Activated T-cell treated with anti-CD3 and anti-CD28 coated beads for 48 hours (primary cell): ENCODE data around the gene CSNK2A1.
"Not testable (repeated sequence)": the region's sequence is repeated elsewhere in the genome, so short reads cannot be mapped to it uniquely, and the experiment has no call there.

Experiments used
- DNase-seq: peaks from one replicate; pipeline ENCODE4 v3.0.0-alpha.2; 2020; ENCODE audit warnings: low read depth

Gene CSNK2A1

DNA sequence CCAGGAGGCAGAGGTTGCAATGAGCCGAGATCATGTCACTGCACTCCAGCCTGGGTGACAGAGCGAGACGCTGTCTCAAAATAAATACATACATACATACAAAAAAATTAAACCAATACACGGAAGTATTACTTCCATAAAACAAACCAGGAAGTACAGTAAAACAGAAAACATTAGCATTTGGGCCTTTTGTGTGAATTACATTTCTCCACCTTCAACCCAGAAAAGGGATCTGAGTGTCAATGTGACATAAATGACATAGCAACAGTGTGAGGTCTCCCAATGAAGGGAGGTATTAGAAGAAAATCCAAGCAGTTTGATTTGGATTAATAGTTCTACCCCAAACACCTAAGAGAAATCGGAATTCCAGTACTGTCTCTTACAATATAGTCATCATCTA is 10.1 kb downstream of the CSNK2A1 start:
- DNase-seq: no peak

DNA sequence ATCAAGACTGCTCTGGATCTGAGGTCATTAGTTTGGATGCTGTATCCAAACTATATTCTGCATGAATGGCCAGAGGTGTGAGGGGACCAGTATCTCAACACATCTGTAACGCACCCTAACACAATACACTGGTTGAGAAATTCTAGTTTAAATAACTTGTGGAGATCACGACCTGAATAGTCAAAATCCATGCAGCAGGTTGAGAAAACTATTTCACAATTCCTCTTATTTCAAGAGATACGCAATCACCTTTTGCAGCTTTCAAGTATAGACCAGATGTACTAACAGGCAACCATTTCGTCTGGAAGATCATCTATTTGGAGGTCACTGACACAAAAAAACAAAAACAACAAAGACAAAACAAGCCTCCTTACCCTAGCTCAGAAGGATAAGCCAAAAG is 11.1 kb downstream of the CSNK2A1 start:
- no peak for DNase-seq

DNA sequence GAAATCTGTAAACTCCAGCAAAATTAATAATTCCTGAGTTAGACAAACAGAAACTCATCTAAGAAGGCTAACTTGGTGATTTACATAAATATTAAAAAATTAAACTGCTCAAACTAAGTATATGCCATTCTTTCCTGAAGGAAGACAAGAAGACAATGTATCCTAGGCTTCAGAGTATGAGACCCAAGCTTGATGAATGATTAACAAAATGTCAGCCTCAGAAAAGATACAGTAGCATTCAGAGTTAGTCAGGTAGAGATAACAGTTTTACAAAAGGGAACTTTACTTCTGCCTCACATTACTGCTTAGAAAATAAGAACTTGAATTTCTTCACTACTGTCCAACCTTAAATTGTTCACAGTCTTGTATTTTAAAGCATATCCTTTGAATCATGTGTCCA is 12.0 kb downstream of the CSNK2A1 start:
- no peak for DNase-seq

DNA sequence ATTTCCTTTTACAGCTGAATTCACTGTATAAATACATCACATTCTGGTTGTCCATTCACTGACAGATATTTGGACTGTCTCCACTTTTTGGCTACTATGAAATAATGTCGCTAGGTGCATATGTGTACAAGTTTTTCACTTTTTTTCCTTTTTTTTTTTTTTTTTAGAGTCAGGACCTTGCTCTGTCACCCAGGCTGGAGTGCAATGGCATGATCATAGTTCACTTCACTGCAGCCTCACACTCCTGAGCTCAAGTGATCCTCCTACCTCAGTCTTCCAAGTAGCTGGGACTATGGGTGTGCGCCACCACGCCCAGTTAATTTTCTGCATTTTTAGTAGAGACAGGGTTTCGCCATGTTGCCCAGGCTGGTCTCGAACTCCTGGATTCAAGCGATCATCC is 13.3 kb downstream of the CSNK2A1 start:
- DNase-seq: no peak

DNA sequence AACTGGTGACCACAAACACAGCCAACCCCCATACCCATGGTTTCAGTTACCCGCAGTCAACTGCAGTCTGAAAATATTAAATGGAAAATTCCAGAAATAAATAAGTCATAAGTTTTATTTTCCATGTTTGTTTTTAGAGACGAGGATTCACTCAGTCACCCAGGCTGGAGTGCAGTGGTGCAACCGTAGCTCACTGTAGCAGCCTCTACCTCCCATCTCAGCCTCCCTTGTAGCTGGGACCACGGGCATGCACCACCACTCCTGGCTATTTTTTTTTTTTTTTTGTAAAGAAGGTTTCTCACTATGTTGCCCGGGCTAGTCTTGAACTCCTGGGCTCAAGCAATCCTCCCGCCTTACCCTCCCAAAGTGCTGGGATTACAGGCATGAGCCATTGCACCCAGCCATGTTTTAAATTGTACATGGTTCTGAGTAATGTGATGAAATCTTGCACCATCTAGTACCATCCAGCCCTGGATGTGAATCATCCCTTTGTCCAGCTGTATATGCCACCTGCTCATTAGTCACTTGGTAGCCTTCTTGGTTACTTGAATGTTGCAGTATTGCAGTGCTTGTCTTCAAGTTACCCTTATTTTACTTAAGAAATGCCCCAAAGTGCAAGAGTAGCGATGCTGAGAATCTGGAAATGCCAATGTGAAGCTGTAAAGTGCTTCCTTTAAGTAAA is 14.5 kb downstream of the CSNK2A1 start:
- no peak for DNase-seq

DNA sequence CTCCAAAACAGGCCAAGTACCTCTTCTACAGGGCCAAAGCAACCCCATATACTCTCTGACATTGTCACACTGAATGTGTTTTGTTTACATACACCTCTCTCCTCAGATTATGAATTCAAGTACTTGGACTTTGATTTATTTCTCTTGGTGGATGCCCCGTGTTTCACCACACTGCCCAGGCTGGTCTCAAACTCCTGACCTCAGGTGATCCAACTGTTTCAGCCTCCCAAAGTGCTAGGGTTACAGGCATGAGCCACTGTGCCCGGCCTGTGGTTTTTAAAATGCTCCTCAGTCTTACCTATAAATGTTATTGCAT is 16.1 kb downstream of the CSNK2A1 start:
- no peak for DNase-seq

DNA sequence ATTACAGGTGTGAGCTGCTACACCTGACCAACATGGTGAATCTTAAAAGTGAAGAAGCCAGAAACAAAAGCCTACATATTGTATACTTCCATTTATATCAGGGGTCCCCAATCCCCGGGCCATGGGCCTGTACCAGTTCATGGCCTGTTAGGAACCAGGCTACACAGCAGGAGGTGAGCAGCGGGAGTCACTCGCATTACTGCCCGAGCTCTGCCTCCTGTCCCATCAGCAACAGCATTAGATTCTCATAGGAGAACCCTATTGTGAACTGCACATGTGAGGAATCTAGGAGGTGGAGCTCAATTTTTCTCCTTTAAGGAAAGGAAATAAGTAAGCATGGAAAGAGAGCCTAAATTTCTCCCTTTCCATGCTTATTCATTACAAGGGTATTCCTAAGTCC is 21.7 kb downstream of the CSNK2A1 start:
- no peak for DNase-seq

DNA sequence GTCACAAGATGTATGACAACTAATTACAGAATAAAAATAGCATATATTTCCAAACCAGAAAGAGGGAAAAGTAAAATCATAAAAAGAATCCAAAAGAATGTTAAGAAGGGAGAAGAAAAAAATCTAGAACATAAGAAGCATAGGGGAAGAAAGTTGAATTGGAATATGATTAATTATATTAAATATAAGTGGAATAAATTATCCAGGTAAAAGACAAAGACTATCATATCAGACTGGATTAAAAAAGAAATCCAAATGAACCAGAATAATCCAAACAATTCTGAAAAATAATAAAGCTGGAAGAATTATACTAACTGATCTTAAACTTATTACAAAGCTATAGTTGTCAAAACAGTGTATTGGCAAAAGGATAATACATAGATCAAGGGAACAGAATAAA is 23.6 kb downstream of the CSNK2A1 start:
- no peak for DNase-seq

DNA sequence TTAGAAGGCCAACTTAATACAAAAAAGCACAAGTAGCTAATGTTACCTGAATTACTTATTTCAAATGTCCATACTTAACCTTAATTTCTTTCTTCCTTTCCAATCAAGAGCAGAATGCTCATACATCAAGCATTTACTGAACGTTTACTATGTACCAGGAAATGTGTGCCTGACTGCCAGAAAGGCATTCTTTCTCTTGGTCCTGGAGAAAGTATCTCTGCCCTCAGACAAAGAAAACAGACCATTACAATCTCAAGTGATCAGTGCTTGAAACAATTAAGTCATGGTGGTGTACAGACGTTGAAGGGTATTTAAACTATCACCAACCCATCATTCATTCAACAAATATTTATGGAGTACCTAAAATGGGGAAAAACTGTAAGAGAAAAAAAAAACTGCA is 26.4 kb downstream of the CSNK2A1 start:
- no peak for DNase-seq

DNA sequence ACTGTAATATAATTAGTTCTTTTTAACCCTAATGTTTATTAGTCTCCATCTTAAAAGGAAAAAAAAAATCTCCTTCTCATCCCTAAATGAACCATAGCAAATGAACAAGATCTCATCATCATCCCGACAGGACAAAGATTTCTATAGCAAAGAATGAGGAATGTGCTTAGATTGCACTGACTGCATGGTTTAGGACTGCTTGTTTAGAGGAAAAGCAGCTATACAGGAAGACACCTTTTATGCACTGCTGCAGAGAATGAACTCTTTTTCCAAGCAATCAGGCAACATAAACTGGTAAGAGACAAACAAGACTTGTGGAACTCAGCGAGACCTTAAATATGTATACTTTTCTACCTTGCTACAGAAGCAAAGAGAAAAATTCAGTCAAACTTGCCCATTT is 26.8 kb downstream of the CSNK2A1 start:
- no peak for DNase-seq

DNA sequence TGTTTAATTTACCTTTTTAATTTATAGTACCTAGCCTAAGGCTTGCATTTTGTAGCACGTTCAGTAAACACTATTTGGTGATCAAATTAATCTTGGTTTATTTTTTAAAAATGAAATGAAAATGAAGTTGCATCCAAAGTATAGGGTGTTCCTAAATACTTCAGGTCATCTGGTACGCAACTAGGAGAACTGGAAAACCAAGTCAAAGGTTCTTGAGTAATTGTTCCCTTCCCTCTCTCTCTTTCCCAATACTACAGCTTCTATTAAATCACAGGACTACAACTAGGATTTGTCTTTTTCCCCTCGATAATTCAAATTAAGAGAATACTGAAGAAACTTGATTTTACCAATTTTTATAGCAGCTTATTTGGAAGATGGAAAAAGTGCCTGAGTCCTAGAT is 27.9 kb downstream of the CSNK2A1 start:
- no peak for DNase-seq

DNA sequence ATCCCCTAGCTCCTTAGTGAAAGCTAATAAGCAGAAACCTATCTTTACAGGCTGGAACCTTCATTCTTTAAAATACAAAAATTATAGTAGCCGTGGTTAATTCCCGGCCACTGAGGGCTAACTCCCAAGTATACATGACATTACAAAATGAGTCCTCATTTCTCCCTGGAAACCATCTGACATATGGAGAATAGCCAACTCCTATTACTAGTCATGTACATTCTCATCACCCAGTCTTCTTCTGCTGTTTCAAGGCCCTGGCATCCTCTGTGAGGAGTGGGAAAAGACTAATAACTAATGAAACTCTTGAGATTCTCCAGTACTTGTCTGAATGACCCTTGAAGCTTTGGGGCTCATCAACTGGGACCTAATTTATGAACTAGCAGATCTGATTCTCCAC is 30.2 kb downstream of the CSNK2A1 start:
- DNase-seq: no peak

DNA sequence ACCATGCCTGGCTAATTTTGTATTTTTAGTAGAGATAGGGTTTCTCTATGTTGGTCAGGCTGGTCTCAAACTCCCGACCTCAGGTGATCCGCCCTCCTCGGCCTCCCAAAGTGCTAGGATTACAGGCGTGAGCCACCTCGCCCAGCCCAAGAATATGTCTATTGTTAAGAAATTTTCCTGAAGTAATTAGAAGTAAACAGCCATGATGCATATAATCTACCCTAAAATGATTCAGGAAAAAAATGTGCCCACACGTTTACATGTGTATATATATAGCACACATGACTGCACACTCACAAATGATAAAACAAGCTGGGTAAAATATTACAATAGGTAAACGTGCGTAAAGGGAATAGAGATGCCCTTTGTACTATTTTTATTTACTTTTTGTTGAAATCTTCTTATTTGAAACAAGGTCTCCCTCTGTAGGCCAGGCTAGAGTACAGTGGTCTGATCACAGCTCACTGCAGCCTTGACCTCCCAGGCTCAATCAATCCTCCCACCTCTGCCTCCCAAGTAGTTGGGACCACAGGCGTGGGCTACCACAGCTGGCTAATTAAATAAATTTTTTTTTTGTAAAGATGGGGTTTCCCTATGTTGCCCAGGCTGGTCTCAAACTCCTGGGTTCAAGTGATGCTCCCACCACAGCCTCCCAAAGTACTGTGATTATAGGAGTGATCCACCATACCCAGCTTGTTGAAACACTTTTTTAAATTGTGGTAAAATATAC is 33.1 kb downstream of the CSNK2A1 start:
- not testable (repeated sequence) for DNase-seq

DNA sequence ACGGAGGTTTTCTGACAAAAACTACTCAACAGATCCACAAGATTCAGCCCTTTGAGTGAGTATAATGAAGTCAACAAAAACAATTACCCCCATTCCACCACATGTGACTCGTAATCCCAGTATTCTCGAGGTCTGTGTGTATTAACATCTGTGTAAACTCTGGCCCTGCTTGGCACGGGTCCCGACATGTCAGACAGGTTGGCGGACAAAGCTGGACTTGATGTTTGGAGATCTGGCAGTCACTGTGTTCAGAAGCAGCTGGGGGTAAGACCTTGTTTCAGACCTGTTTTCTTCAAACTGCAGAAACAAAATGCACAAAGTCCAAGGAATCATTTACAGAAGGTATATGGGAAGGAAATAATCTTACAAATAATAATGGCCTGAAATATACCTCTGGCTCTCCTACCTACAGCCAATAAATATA is 35.2 kb downstream of the CSNK2A1 start:
- not testable (repeated sequence) for DNase-seq

DNA sequence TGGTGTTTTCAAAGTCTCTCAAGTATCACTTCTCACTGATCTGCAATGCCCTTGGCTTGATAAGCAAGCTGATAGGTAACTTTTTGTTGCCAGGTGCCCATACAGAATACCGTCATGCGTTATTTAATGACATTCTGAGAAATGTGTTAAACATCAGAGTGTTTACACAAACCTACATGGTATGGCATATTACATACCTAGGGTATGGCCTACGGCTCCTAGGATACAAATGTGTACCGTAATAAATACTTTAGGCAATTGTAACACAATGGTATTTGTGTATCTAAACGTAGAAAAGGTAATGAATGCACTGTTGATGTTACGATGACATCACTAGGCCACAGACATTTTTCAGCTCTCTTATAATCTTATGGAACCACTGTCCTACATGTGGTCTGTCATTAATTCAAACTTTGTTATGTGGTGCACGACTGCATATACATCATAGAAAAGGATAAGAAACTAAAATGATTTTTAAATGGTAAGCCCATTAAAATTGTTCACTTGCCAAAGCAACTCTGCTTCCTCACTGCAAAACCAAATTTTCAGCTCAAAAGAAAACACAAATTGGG is 35.7 kb downstream of the CSNK2A1 start:
- DNase-seq: no peak

DNA sequence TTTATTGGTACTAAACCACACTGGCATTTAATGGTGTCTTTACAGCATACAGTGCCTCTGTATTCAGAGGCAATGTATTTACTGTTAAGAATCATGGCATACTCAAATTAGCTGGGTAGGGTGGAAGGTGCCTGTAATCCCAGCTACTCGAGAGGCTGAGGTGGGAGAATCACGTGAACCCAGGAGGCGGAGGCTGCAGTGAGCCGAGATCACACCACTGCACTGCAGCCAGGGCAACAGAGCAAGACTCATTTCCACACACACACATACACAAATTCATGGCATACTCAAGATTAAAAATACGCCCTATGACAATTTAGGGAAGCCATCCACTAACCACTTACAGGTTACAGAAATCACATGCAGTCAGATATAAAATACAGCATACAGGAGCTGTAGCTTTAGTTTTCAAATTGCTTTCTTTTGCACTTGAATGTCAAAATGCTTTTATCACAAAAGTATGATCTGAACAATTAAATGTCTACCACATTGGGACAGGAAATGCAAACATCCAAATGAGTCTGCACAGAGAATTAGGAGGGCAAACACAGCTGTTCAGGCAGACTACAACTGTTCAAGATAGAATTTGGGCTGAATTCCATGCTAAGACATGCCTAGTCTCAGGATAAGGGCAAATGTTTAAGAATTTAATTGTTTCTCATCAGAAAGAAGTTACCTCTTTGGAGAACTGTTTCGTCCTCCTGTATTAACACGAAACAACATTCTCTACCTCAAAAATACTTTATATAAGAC is 36.4 kb downstream of the CSNK2A1 start:
- no peak for DNase-seq

DNA sequence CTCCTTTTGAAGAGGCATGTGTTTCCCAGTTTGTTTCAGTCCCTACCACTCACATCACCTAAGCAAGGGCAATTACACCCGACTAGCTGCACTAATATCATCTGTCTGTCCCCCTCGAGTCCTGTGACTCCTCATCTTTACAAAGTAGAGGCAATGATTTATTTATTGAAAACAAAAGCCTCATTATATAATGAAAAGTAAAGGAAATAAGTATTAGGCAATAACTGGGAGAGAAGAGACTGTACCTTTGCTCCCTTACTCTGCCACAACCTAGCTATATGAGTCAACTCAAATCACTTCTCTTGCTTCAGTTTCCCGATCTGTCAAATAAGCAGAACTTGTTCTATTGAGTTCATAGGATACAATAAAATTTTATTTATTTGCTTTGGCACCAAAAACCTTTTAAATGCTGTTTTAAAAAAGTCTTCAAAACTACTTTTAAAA is 38.9 kb downstream of the CSNK2A1 start:
- no peak for DNase-seq

DNA sequence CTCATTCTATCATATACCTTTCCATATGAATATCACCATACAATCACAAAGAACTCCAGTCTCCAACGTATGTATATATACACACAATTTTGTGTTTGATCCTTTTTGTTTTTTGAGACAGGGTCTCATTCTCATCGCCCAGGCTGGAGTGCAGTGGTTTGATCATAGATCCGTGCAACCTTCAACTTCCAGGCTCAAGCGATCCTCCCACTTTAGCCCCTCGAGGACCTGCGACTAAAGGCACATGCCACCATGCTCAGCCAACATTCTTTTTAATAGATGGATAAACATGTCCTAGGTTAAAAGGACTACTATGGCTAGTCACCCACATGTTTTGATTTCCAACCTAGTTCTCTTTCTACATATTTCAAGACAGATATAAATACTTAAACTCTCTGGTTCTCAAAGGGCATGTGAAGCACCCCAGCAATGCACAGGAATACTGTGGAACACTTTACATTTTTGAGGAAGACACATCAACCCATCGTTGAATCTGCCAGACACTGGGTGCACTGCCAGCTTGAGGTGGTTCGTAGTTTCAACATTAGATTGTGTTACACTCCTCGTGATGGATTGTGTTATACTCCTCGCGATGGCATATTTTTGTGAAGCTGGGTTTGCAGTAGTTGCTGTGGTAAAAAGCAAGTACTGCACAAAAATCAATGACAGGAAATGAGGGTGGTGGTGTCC is 40.4 kb downstream of the CSNK2A1 start:
- no peak for DNase-seq

DNA sequence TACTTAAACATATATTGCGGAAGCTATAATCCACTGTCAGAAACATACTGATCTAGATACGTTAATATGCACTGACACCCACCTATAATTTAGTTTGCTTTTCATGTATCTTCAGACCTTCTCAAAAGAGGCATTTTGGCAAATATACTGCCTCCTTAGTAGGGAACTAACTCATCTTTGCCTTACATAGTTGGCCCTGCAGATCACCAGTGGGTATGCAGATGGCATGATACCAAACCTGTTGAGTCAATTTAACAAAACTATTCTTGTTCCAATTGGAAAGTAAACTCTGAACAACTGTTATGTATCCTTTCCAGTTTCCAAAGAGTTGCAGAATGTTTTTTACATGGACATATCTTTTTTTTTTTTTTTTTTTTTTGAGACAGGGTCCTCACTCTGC is 45.6 kb downstream of the CSNK2A1 start:
- no peak for DNase-seq

DNA sequence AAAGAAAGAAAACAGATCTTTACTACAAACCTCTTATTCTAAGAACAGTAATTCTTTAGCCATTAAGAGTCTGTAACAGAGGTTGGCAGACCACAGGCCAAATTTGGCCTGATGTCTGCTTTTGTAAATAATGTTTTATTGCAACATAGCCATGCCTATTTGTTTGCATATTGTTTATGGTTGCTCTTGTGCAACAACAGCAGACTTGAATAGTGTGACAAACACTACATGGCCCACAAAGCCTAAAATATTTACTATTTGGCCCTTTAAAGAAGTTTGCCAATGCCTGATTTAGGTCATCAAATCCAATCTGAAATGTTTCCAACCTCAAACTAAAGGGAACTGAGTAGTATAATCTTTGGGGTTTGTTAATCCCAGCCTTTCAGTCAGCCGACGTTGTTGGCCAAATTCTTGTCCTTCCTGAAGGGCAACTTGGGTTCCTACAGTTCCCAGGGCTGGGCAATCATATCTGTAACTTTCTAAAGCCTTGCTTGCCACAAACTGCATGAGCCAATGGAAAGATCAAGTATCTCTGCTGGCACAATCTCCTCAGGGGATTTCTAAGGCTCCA is 47.4 kb downstream of the CSNK2A1 start:
- DNase-seq: no peak

DNA sequence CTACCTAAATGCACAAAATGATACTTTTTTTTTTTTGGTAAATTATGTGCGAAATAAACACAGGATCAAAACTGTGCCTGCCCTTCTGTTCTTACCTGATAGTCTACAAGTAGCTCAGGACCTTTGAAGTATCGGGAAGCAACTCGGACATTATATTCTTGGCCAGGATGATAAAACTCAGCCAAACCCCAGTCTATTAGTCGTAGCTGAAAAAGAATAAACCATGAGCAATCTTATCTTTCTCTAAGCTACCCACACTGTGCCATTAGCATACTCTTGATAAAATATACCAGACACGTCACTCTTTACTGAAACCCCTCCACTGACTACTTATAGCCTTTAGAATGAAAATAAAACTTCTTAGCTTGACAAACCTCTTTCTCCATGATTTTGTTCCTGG is 51.4 kb downstream of the CSNK2A1 start:
- no peak for DNase-seq

DNA sequence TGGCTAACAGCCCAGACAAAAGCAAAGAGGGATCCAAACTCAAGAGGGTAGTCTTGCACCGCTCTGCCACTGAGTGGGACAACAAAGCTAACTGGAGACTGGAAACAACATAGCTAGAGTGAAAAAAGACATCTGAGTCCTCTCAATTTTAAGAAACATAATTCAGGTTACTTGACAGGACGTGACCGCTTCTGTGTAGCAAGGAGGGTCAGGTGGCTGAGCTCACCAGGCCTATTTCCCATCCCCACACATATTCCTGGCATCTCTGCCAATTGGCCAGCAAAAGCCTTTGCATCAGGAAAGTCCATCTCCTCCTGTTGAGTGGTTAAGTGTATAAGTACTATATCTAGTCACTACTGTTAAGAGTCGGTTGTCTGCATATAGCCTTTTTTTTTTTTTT is 55.9 kb downstream of the CSNK2A1 start:
- DNase-seq: no peak
